ENCODE results near the gene SHF.

The SHF gene

DNA sequence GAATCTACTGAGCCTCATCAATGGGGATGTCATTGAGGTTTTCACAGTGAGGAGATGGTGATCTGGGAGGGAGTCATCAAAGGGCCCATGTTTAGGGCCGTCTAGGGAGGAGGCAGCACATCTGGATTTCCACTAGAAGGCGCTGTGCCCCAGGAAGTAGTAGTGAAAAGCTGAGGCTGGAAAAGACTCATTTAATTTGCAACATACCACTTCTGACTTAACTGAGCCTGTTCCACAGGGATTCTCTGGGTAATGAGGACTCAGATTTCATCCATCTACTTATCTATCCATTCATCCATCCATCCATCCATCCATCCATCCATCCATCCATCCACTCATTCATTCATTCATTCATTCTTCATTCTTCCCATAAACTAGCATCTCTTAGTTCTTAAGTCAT is 17.4 kb upstream of the SHF start:
- peak; percentile 69 to 76 for DNase-seq (ENCODE audit: low read depth in 2 of 2)
- peak; percentile 89 for TF ChIP-seq CTCF (IDR thresholded peaks at IDR 0.05; ENCODE audit: low read depth, low read length)
- no peak overlapping the region for H3K4me3 ChIP-seq (replicated peaks in 1 of 2; ENCODE audit: low read depth in 2 of 2, low read length in 2 of 2)

DNA sequence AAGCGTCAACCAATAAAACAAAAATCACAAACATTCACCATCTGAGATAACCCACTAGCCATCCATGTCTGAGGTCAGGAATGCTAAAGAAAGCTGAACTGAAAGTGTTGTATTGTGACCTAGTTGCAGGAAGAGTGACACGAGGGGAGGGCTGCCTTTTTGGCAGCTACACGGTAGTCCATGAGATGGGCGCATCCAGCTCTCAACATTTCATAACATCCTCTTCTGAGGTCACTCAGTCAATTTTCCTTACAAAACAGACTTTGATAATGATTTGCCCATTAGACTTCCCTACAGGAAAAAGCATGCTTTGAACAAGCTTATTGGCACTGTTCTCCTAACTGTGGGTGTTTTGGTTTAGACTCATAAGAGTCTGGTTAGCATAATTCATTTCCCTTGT is 15.4 kb upstream of the SHF start:
- TF ChIP-seq CTCF (IDR thresholded peaks at IDR 0.05; ENCODE audit: low read depth, low read length) = no peak
- DNase-seq (ENCODE audit: low read depth in 2 of 2) = peak; percentile 7 to 49
- no peak overlapping the region for H3K4me3 ChIP-seq (replicated peaks in 1 of 2; ENCODE audit: low read depth in 2 of 2, low read length in 2 of 2)

- H3K4me3 ChIP-seq (replicated peaks in 1 of 2; ENCODE audit: low read depth in 2 of 2, low read length in 2 of 2) = no peak overlapping the region
- no peak for DNase-seq (ENCODE audit: low read depth in 2 of 2)
- TF ChIP-seq CTCF (IDR thresholded peaks at IDR 0.05; ENCODE audit: low read depth, low read length) = no peak
Measured at GRCh38 chr15:45201869-45202268, 14.1 kb upstream of the SHF start.

DNA sequence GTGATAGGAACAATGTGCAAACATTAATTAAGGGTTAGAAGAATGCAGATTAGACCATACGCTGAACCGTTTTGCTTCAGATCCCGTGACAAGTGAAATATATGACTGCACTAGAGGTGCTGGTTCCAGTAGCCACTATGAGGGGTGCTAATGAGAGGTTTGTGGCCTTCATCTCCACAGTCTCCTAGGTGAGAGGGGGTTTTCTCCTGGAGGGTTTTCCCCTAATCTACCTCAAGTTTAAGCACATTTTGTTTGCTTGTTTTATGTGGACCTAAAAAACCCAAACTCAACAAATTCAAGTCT is 13.7 kb upstream of the SHF start:
- DNase-seq (ENCODE audit: low read depth in 2 of 2) = no peak
- no peak for TF ChIP-seq CTCF (IDR thresholded peaks at IDR 0.05; ENCODE audit: low read depth, low read length)
- H3K4me3 ChIP-seq (replicated peaks in 1 of 2; ENCODE audit: low read depth in 2 of 2, low read length in 2 of 2) = no peak overlapping the region

DNA sequence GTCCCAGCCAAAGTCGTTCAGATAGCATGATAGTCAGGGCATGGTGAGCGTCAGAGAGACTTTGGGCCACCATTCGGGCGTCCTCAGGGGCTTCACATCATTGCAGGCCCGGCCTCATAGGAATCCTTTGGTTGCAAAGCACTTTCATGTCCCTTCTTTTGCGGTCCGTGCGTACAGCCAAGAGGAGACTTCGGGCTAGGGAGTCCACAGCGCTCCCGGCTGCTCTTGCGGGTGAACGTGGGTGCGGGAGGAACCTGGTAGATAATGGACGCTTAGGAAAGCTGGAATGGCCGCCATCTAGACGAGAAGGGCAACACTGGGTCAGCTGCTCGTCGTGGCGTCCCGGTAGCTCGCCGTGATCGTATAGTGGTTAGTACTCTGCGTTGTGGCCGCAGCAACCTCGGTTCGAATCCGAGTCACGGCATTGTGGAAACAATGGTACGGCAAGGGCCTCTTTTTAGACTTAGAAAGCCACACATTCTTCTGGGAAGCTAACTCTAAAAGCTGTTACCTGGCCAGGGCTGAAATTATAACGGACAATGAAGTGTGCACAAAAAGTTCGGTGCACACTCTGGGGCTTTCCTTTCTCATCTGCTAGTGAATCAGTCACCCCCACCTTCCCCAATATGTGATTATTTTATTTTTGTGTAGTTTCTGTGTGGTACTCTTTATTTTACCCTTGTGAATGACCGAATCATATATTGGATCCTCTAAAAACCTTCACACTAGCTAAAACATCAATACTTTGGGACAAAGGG is 13.2 kb upstream of the SHF start:
- no peak for TF ChIP-seq CTCF (IDR thresholded peaks at IDR 0.05; ENCODE audit: low read depth, low read length)
- peak overlapping the region; percentile 44 to 83 for H3K4me3 ChIP-seq (replicated peaks in 1 of 2; ENCODE audit: low read depth in 2 of 2, low read length in 2 of 2)
- DNase-seq (ENCODE audit: low read depth in 2 of 2) = peak; percentile 81 to 93

DNA sequence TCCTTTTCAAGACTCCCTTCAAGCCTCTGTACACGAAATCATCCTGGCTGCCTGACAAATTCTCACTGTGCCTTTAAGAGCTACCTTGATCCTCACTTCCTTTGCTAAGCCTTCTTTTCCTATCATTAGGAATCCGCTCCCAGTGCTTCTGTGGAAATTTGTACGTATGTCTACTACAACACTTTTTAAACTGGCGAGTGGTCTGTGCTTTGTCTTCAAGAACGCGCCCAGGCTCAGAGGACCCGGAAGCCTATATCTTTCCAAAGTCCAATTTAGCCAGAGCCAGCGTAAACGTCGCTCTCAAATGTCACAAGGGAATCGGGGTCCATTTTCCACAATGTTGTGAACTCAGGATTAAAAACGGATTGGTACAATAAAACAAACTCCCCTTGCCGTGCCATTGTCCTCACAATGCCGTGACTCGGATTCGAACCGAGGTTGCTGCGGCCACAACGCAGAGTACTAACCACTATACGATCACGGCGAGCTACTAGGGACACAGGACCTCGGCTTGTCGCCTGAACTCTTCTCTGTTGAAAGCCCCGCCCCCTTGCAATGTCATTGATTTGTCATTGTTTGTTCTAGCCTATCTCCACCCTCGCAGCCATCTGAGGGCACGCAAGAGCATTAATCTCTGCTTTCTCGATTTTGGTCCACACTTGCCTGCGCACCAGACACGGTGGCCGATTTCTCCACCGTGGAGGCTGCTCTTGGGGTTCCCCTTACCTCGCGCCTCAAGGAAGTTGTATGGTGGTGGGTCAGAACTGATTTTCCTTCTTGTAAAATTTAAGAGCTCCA is 12.4 kb upstream of the SHF start:
- H3K4me3 ChIP-seq (replicated peaks in 1 of 2; ENCODE audit: low read depth in 2 of 2, low read length in 2 of 2) = peak overlapping the region; percentile 44 to 83
- no peak for TF ChIP-seq CTCF (IDR thresholded peaks at IDR 0.05; ENCODE audit: low read depth, low read length)
- peak; percentile 93 to 97 for DNase-seq (ENCODE audit: low read depth in 2 of 2)

Data from cardiac fibroblast (primary cell).